NAMALWA (cell line): ENCODE measurements around the gene CACNA2D3.
"Not testable (repeated sequence)": the region's sequence is repeated elsewhere in the genome, so short reads cannot be mapped to it uniquely, and the experiment has no call there.

Source experiments
- DNase-seq: peaks from one replicate; pipeline ENCODE4 v3.0.0-alpha.2; 2015; ENCODE audit warnings: low spot score

Gene CACNA2D3

GRCh38 chr3:54573858-54574257 is 451.5 kb downstream of the CACNA2D3 start:
- no peak for DNase-seq

- DNase-seq, result no peak
Measured at GRCh38 chr3:54574906-54575617, 452.7 kb downstream of the CACNA2D3 start.

- no peak for DNase-seq
Measured at GRCh38 chr3:54575618-54575960, 453.2 kb downstream of the CACNA2D3 start.

GRCh38 chr3:54577313-54577712 is 455.0 kb downstream of the CACNA2D3 start:
- no peak for DNase-seq

GRCh38 chr3:54578417-54578816 is 456.1 kb downstream of the CACNA2D3 start:
- DNase-seq, result no peak

- no peak for DNase-seq
Measured at GRCh38 chr3:54580453-54580852, 458.1 kb downstream of the CACNA2D3 start.

- no peak for DNase-seq
Measured at GRCh38 chr3:54582424-54582823, 460.1 kb downstream of the CACNA2D3 start.

- DNase-seq, result no peak
Measured at GRCh38 chr3:54591157-54591556, 468.8 kb downstream of the CACNA2D3 start.

GRCh38 chr3:54593653-54594052 is 471.3 kb downstream of the CACNA2D3 start:
- no peak for DNase-seq

GRCh38 chr3:54596087-54596486 is 473.7 kb downstream of the CACNA2D3 start:
- no peak for DNase-seq

- no peak for DNase-seq
Measured at GRCh38 chr3:54599716-54600115, 477.4 kb downstream of the CACNA2D3 start.

GRCh38 chr3:54600441-54601204 is 478.3 kb downstream of the CACNA2D3 start:
- DNase-seq, result no peak

GRCh38 chr3:54604495-54604894 is 482.1 kb downstream of the CACNA2D3 start:
- no peak for DNase-seq

GRCh38 chr3:54608041-54608440 is 485.7 kb downstream of the CACNA2D3 start:
- no peak for DNase-seq

GRCh38 chr3:54619053-54619452 is 496.7 kb downstream of the CACNA2D3 start:
- DNase-seq, result no peak

- no peak for DNase-seq
Measured at GRCh38 chr3:54619531-54619930, 497.2 kb downstream of the CACNA2D3 start.

GRCh38 chr3:54621184-54621583 is 498.8 kb downstream of the CACNA2D3 start:
- no peak for DNase-seq

- DNase-seq, result no peak
Measured at GRCh38 chr3:54622678-54623077, 500.3 kb downstream of the CACNA2D3 start.

GRCh38 chr3:54625805-54626787 is 503.7 kb downstream of the CACNA2D3 start:
- no peak for DNase-seq

GRCh38 chr3:54628888-54629441 is 506.6 kb downstream of the CACNA2D3 start:
- no peak for DNase-seq

GRCh38 chr3:54630101-54630623 is 507.8 kb downstream of the CACNA2D3 start:
- DNase-seq, result no peak

GRCh38 chr3:54631001-54631400 is 508.6 kb downstream of the CACNA2D3 start:
- DNase-seq, result not testable (repeated sequence)
